Measurements from ENCODE around the gene LMAN2. TPM values are rescaled to one million over a fixed set of nuclear protein-coding genes. Genes with fewer than 3 reads are reported as not detected.

The LMAN2 gene
- total RNA-seq, 1 experiment from 2014 or later = 106 TPM

DNA sequence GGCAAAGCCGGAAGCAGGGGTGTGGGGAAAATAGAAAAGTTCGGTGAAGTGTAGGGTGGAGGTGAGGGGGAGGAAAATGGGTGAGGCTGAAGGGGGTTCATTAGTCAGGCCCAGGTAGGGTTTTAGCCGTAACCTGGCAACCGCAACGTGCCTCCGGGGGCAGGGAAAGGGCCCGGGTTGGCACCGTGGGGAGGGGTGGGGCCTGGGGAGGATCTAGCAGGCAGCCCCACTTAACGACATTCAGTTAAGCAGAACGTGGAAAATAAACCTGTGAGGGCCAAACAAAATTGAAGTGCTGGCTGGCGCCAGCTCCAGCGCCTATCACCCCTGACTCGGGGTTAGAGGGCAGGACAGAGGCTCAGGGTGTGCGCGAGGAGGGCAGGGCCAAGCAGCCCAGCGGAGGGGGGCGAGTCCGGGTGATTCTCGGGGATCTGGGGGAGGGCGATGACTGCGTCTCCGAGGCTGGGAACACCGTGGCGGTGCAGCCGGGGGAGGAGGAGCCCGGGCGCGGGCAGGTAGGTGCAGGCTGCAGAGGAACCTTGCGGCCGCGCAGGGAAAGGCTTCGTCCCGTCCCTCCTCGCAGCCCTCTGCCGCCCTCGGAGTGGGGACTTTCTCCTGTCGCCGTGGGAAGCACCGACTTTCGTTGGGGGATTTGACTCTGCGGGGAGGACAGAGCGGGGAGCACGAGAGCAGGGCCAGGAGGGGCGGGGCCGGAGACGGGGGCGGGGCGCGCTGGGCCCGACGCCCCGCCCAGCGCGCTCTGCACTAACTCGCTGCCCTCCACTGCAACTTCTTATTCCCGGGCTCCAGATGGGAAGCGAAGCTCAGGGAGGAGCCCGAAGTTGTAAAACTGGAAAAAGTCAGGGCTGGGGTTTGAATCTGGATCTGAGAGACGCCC is 11.4 kb upstream of the LMAN2 start:
- no peak overlapping the region for H2AK5ac ChIP-seq (ENCODE audit: insufficient read length, low read length)
- H3K23ac ChIP-seq (ENCODE audit: insufficient read length, low read depth, low read length) = no peak overlapping the region
- no peak overlapping the region for H4K8ac ChIP-seq (replicated peaks; ENCODE audit: insufficient read length, low read depth, low read length)
- no peak overlapping the region for H3K9ac ChIP-seq (ENCODE audit: extremely low read depth, insufficient read length, low read length)
- no peak overlapping the region for H3K56ac ChIP-seq (ENCODE audit: insufficient read length, low read depth, low read length)
- DNase-seq = peak; percentile 83
- H4K5ac ChIP-seq (ENCODE audit: insufficient read length, low read depth, low read length) = no peak overlapping the region
- no peaks in the 10 kb centered on the region for H3K36me3 Mint-ChIP-seq (ENCODE audit: insufficient read depth in 1 of 3, low read depth in 3 of 3)
- no peak overlapping the region for H2AFZ ChIP-seq (ENCODE audit: low read length)
- TF ChIP-seq, protein P1, sequence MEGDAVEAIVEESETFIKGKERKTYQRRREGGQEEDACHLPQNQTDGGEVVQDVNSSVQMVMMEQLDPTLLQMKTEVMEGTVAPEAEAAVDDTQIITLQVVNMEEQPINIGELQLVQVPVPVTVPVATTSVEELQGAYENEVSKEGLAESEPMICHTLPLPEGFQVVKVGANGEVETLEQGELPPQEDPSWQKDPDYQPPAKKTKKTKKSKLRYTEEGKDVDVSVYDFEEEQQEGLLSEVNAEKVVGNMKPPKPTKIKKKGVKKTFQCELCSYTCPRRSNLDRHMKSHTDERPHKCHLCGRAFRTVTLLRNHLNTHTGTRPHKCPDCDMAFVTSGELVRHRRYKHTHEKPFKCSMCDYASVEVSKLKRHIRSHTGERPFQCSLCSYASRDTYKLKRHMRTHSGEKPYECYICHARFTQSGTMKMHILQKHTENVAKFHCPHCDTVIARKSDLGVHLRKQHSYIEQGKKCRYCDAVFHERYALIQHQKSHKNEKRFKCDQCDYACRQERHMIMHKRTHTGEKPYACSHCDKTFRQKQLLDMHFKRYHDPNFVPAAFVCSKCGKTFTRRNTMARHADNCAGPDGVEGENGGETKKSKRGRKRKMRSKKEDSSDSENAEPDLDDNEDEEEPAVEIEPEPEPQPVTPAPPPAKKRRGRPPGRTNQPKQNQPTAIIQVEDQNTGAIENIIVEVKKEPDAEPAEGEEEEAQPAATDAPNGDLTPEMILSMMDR (conservative IDR thresholded peaks at IDR 0.05) = no peak
- no peak overlapping the region for H3T11ph ChIP-seq (ENCODE audit: low read length)
- peaks cover 9% of the 10 kb centered on the region for H3K23me2 ChIP-seq (ENCODE audit: insufficient read length, low read depth, low read length, poor library complexity, severe bottlenecking)
- H3K79me2 ChIP-seq (ENCODE audit: insufficient read depth, low read length) = no peaks in the 10 kb centered on the region
- no peak overlapping the region for H2BK5ac ChIP-seq (ENCODE audit: insufficient read length, low read length)
- H3K18ac ChIP-seq (ENCODE audit: insufficient read length, low read depth, low read length) = peak overlapping the region; percentile 6
- no peaks in the 10 kb centered on the region for H3K79me1 ChIP-seq (ENCODE audit: insufficient read depth, low read depth, low read length, poor library complexity, severe bottlenecking)
- no peak overlapping the region for H2BK12ac ChIP-seq (ENCODE audit: insufficient read length, low read depth, low read length)
- no peak overlapping the region for H2BK20ac ChIP-seq (ENCODE audit: low read depth, low read length, poor library complexity, severe bottlenecking)
- H3K27ac ChIP-seq (ENCODE audit: insufficient read length, low read depth, low read length) = no peak overlapping the region
- no peaks in the 10 kb centered on the region for H4K20me1 ChIP-seq (ENCODE audit: control insufficient read depth, insufficient read depth, insufficient read length)
- H3K4me3 Mint-ChIP-seq = peak overlapping the region; percentile 71 to 81
- no peak overlapping the region for H3K4ac ChIP-seq (ENCODE audit: low read depth, low read length)
- peaks cover 23 to 41% of the 10 kb centered on the region in 2 experiments for H3K4me1 Mint-ChIP-seq
- H3K14ac ChIP-seq (ENCODE audit: insufficient read depth, low read length) = no peak overlapping the region
- H3K4me1 ChIP-seq (ENCODE audit: insufficient read depth, low read length) = peaks cover 9% of the 10 kb centered on the region; the same call in 1 of the 2 replicates
- H3K9me3 ChIP-seq (ENCODE audit: control insufficient read depth, low read depth, low read length) = no peaks in the 10 kb centered on the region
- no peak overlapping the region; a peak in 1 of 7 replicates for H3K27ac Mint-ChIP-seq
- H2BK15ac ChIP-seq (ENCODE audit: low read depth, low read length) = no peak overlapping the region
- H2BK120ac ChIP-seq (ENCODE audit: low read depth, low read length, poor library complexity, severe bottlenecking) = no peak overlapping the region
- H3K27me3 ChIP-seq (ENCODE audit: insufficient read depth, low read length) = no peaks in the 10 kb centered on the region
- no peaks in the 10 kb centered on the region for H3K9me3 Mint-ChIP-seq
- H4K91ac ChIP-seq (ENCODE audit: insufficient read length, low read depth, low read length) = no peak overlapping the region
- WGBS (ENCODE audit: extremely low coverage, insufficient read length, low lambda C conversion rate) = no CpG with 5 or more reads among the region's 59 CpGs
- peak overlapping the region; percentile 37 for H3K4me2 ChIP-seq (ENCODE audit: insufficient read depth, insufficient read length, low read length)
- peaks cover 33% of the 10 kb centered on the region for H3K27me3 Mint-ChIP-seq (ENCODE audit: low read depth)
